ENCODE results near the gene NFIA. TPM values are rescaled to one million over a fixed set of nuclear protein-coding genes. Genes with fewer than 3 reads are reported as not detected.

NFIA gene
- total RNA-seq, 1 experiment from 2014 or later: 0.35 TPM

- Mint-ChIP-seq H3K27me3 (ENCODE audit: low read depth) (no peaks in the 10 kb centered on the region), H3K9me3 (no peaks in the 10 kb centered on the region), H3K36me3 (ENCODE audit: insufficient read depth in 1 of 3, low read depth in 3 of 3) (no peaks in the 10 kb centered on the region), H3K27ac (no peak overlapping the region), H3K4me3 (no peak overlapping the region), H3K4me1 (peaks cover 9 to 16% of the 10 kb centered on the region in 2 experiments; a peak in 3 of 4 replicates)
- H3K9me3 ChIP-seq (ENCODE audit: control insufficient read depth, low read depth, low read length): no peaks in the 10 kb centered on the region
- no peak overlapping the region for H3K14ac ChIP-seq (ENCODE audit: insufficient read depth, low read length)
- H4K91ac ChIP-seq (ENCODE audit: insufficient read length, low read depth, low read length): no peak overlapping the region
- no peak overlapping the region for H2AFZ ChIP-seq (ENCODE audit: low read length)
- no peak overlapping the region for H2BK120ac ChIP-seq (ENCODE audit: low read depth, low read length, poor library complexity, severe bottlenecking)
- no peaks in the 10 kb centered on the region for H3K4me1 ChIP-seq (ENCODE audit: insufficient read depth, low read length)
- no peak overlapping the region for H3K27ac ChIP-seq (ENCODE audit: insufficient read length, low read depth, low read length)
- no peak overlapping the region for H2AK5ac ChIP-seq (ENCODE audit: insufficient read length, low read length)
- no peak overlapping the region for H2BK5ac ChIP-seq (ENCODE audit: insufficient read length, low read length)
- no peak overlapping the region for H3K18ac ChIP-seq (ENCODE audit: insufficient read length, low read depth, low read length)
- WGBS (ENCODE audit: extremely low coverage, insufficient read length, low lambda C conversion rate): no CpG with 5 or more reads among the region's 7 CpGs
- H4K5ac ChIP-seq (ENCODE audit: insufficient read length, low read depth, low read length): no peak overlapping the region
- no peaks in the 10 kb centered on the region for H3K79me2 ChIP-seq (ENCODE audit: insufficient read depth, low read length)
- no peak overlapping the region for H3K4me2 ChIP-seq (ENCODE audit: insufficient read depth, insufficient read length, low read length)
- H3K27me3 ChIP-seq (ENCODE audit: insufficient read depth, low read length): no peaks in the 10 kb centered on the region
- H3K4ac ChIP-seq (ENCODE audit: low read depth, low read length): no peak overlapping the region
- H3K79me1 ChIP-seq (ENCODE audit: insufficient read depth, low read depth, low read length, poor library complexity, severe bottlenecking): no peaks in the 10 kb centered on the region
- H3K56ac ChIP-seq (ENCODE audit: insufficient read length, low read depth, low read length): no peak overlapping the region
- H2BK20ac ChIP-seq (ENCODE audit: low read depth, low read length, poor library complexity, severe bottlenecking): no peak overlapping the region
- H2BK12ac ChIP-seq (ENCODE audit: insufficient read length, low read depth, low read length): no peak overlapping the region
- no peak overlapping the region for H4K8ac ChIP-seq (replicated peaks; ENCODE audit: insufficient read length, low read depth, low read length)
- H3T11ph ChIP-seq (ENCODE audit: low read length): no peak overlapping the region
- DNase-seq: no peak
- H3K23me2 ChIP-seq (ENCODE audit: insufficient read length, low read depth, low read length, poor library complexity, severe bottlenecking): no peaks in the 10 kb centered on the region
- H3K9ac ChIP-seq (ENCODE audit: extremely low read depth, insufficient read length, low read length): no peak overlapping the region
- TF ChIP-seq, protein P1, sequence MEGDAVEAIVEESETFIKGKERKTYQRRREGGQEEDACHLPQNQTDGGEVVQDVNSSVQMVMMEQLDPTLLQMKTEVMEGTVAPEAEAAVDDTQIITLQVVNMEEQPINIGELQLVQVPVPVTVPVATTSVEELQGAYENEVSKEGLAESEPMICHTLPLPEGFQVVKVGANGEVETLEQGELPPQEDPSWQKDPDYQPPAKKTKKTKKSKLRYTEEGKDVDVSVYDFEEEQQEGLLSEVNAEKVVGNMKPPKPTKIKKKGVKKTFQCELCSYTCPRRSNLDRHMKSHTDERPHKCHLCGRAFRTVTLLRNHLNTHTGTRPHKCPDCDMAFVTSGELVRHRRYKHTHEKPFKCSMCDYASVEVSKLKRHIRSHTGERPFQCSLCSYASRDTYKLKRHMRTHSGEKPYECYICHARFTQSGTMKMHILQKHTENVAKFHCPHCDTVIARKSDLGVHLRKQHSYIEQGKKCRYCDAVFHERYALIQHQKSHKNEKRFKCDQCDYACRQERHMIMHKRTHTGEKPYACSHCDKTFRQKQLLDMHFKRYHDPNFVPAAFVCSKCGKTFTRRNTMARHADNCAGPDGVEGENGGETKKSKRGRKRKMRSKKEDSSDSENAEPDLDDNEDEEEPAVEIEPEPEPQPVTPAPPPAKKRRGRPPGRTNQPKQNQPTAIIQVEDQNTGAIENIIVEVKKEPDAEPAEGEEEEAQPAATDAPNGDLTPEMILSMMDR (conservative IDR thresholded peaks at IDR 0.05): no peak
- no peaks in the 10 kb centered on the region for H4K20me1 ChIP-seq (ENCODE audit: control insufficient read depth, insufficient read depth, insufficient read length)
- no peak overlapping the region for H2BK15ac ChIP-seq (ENCODE audit: low read depth, low read length)
- no peak overlapping the region for H3K23ac ChIP-seq (ENCODE audit: insufficient read length, low read depth, low read length)
Measured at GRCh38 chr1:61125263-61125662, 42.9 kb downstream of the NFIA start.

Measured in H9 (cell line).